Limb (tissue), 2 donors: ENCODE data around the gene RANBP1.

Experiments used
- DNase-seq, 2 donors: peaks; one replicate each; pipeline ENCODE4 v3.0.0-alpha.2; 2016; ENCODE audit errors: extremely low spot score in 2 of 2

RANBP1 gene

DNA sequence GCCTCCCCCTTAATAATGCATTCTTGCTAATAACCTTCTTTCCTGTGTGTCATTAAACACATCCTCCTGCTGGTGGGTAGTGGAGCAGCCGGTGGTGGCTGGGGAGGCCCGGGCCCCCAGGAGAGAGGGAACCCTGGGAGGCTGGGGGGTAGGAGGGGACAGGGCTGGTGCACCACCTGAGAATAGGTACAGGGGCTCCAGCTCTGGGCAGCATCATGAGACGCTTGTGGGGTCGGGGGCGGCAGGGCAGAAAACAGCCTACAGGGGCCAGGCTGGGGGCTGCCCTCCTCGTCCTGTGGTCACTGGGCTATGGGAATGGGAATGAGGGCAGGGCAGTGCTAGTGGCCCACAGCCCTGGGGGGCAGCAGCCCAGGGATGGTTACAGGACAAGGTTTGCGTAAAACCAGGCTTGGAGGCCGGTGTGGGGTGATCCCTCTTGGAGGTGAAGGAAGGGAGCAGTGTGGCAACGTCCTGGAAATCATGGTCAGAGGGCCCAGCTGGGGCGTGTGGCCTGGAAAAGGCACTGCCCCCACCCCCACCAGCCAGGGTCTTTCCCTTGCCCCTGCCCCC lies 53.4 kb downstream of the RANBP1 start:
- DNase-seq: no peak

- DNase-seq: no peak
Observed at GRCh38 chr22:20170170-20170569, 54.3 kb downstream of the RANBP1 start.

DNA sequence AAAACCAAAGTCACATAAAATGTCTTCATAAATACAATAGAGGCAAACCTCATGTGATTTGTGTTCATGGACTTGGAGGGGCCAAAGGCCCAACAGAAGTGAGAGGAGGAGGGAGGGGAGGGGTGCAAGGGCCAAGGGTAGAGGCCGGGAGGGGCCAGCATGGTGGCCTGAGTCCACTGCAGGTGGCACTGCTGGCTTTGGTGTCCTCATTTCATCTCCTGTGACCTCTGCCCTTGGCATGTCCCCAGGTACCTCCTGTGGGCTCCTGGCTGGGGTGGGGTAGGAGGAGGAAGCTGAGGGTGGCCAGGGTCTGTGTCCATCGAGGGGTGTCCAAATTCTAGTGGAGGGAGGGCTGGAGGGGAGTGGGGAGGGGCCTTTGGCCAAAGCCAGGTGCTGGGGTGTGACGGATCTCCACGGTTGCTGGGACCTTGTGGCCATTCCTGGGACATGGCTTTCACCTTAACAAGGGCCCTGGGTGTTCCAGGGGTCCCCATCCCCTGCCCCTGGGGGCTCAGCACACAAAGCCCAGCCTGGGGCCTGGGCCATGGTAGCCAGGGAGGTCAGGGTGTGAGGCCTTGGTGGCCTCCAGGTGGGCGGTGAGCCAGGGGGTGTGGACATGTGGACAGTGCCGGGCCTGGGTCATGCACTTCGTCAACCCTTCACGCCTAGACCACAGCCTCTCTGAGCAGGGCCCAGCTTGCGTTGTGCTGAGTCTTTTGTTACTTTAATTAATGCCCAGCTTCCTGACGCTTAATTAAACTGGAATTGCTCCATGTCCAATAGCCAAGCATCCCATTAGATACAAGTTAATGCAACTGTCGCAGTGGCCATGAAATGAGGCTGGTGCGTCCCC lies 55.6 kb downstream of the RANBP1 start:
- no peak for DNase-seq

GRCh38 chr22:20172141-20172613 lies 56.3 kb downstream of the RANBP1 start:
- DNase-seq: no peak

DNA sequence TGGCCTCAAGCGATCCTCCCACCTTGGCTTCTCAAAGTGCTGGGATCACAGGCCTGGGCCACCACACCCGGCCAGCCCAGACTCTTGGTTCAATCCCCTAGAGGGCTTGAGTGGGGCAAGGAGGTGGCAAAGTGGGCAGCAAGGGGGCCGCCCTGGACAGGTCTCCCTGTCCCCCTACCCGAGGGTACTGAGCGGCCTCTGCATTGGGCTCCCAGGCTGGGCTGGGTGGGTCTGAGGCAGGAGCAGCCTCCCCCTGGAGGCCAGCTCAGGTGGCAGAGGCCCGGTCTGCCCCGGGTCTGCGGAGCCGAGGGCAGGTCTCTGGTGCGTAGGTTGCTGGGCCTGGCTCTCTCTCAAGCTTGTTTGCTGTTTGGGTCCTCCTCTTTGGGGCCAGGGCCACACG lies 57.3 kb downstream of the RANBP1 start:
- no peak for DNase-seq

GRCh38 chr22:20173772-20174171 lies 57.9 kb downstream of the RANBP1 start:
- DNase-seq: no peak

- DNase-seq: no peak
Observed at GRCh38 chr22:20174785-20175596, 59.1 kb downstream of the RANBP1 start.

DNA sequence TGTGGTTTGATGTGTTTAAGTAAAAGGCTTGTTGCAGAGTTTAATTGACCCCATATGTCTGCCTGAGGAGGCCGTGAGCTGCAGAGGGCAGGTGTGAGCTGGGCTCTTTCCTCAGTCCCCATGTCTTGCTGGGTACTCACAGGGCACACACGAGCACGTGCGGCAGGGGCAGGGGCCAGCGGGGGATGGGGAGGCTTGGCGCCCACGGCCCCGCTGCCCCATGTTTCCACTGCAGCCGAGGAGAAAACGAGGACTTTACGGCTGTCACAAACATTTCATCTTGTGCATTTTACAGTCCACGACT lies 59.6 kb downstream of the RANBP1 start:
- DNase-seq: peak in 1 of 2 donors; percentile 13

GRCh38 chr22:20176421-20177085 lies 60.6 kb downstream of the RANBP1 start:
- DNase-seq: no peak
